ENCODE measurements around the gene ST3GAL4.

DNA sequence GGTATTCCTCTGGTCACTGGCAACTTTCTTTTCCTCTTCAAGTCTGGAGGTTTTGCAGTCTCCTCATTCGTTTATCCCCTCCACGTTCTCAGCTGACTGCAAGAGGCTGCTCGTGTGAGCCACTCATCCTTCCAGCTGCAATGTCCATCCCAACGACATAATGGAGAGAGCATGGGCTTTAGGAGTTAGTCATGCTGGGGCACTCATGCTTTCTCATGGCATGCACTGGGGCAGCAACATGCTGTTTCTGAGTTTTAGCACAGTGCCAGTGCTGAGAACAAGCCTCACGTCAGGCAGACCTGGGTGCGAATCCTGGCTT lies 44.5 kb upstream of the ST3GAL4 start:
- TF ChIP-seq, protein P1, sequence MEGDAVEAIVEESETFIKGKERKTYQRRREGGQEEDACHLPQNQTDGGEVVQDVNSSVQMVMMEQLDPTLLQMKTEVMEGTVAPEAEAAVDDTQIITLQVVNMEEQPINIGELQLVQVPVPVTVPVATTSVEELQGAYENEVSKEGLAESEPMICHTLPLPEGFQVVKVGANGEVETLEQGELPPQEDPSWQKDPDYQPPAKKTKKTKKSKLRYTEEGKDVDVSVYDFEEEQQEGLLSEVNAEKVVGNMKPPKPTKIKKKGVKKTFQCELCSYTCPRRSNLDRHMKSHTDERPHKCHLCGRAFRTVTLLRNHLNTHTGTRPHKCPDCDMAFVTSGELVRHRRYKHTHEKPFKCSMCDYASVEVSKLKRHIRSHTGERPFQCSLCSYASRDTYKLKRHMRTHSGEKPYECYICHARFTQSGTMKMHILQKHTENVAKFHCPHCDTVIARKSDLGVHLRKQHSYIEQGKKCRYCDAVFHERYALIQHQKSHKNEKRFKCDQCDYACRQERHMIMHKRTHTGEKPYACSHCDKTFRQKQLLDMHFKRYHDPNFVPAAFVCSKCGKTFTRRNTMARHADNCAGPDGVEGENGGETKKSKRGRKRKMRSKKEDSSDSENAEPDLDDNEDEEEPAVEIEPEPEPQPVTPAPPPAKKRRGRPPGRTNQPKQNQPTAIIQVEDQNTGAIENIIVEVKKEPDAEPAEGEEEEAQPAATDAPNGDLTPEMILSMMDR (conservative IDR thresholded peaks at IDR 0.05; ENCODE audit: low read length): no peak
- TF ChIP-seq EZH2phosphoT487 (IDR thresholded peaks at IDR 0.05; ENCODE audit: borderline replicate concordance): no peak
